ENCODE results near the gene METTL1. TPM values are rescaled to one million over a fixed set of nuclear protein-coding genes. Genes with fewer than 3 reads are reported as not detected.

METTL1 gene
- total and polyA plus RNA-seq, 8 donors: 4.4 to 37.9 (median 15.4) TPM

DNA sequence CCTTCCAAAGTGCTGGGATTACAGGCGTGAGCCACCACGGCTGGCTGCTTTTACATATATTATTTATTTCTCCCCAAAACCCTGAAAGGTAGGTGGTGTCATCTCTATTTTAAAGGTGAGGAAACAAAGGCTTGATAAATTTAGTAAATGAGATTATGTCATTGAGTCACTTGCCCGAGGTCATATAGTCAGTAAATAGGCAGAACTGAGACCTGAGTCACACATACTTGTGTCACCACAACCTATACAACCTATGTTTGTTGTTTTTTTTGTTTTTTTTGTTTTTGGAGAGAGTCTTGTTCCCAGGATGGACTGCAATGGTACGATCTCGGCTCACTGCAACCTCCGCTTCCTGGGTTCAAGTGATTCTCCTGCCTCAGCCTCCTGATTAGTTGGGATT is 23.4 kb upstream of the METTL1 start:
- H3K27ac ChIP-seq: no peak overlapping the region
- intact Hi-C loops (cut with DNase I; ENCODE audit: low total_unique reads): no loop called here
- TF ChIP-seq EP300 (IDR thresholded peaks at IDR 0.05) (no peak), POLR2A (IDR thresholded peaks at IDR 0.05) (no peak), POLR2AphosphoS5 (IDR thresholded peaks at IDR 0.05) (no peak)
- TF ChIP-seq, protein P1, sequence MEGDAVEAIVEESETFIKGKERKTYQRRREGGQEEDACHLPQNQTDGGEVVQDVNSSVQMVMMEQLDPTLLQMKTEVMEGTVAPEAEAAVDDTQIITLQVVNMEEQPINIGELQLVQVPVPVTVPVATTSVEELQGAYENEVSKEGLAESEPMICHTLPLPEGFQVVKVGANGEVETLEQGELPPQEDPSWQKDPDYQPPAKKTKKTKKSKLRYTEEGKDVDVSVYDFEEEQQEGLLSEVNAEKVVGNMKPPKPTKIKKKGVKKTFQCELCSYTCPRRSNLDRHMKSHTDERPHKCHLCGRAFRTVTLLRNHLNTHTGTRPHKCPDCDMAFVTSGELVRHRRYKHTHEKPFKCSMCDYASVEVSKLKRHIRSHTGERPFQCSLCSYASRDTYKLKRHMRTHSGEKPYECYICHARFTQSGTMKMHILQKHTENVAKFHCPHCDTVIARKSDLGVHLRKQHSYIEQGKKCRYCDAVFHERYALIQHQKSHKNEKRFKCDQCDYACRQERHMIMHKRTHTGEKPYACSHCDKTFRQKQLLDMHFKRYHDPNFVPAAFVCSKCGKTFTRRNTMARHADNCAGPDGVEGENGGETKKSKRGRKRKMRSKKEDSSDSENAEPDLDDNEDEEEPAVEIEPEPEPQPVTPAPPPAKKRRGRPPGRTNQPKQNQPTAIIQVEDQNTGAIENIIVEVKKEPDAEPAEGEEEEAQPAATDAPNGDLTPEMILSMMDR (IDR thresholded peaks at IDR 0.05): no peak
- no peak for DNase-seq
- no peaks in the 10 kb centered on the region for H3K27me3 ChIP-seq
- H3K9me3 ChIP-seq: no peaks in the 10 kb centered on the region
- H3K4me1 ChIP-seq: no peaks in the 10 kb centered on the region
- peaks cover 53 to 98% (median 94%) of the 10 kb centered on the region in 4 donors for H3K36me3 ChIP-seq
- WGBS, 5 donors: 89 to 91% (median 91%) methylated on average over 6 of the region's 6 CpGs
- no peak overlapping the region for H3K4me3 ChIP-seq

DNA sequence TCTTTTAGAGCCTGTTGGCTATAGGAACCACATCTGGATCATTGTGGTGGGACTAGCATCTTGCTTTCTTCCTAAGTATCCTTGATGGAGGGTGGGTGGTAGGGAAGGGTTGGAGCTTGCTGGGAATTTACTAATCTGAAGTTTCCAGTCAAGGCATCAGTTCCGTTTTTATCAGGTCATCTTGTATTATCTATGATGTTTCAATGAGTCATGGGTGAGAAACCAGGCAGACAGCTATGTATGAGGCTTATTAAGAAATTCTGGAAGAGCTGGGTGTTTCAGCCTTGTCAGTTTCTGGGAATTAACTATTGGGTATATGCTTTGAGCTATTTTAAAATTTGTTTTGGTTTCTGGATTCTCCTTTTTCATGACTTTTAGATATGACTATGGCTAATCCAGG is 22.0 kb upstream of the METTL1 start:
- 21 to 43% (median 29%) methylated on average over 1 of the region's 1 CpG for WGBS, 5 donors

DNA sequence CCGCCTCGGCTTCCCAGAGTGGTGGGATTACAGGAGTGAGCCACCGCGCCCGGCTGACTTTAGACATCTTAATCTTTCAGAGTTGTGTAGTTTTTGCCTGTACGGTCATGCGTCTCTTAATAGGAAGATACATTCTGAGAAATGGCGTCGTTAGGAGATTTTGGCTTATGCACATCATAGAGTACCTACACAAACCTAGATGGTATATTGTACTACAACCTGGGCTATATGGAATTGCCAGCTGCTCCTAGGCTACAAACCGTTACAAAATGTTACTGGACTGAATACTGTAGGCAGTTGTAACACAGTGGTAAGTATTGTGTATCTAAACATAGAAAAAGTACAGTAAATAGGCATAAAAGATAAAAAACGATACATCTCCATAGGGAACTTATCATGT is 12.0 kb upstream of the METTL1 start:
- H3K27ac ChIP-seq: no peak overlapping the region
- H3K4me1 ChIP-seq: peaks cover 8 to 32% (median 20%) of the 10 kb centered on the region in 4 donors
- TF ChIP-seq EP300 (IDR thresholded peaks at IDR 0.05): no peak
- H3K27me3 ChIP-seq: no peaks in the 10 kb centered on the region
- H3K36me3 ChIP-seq: peaks cover 20 to 52% (median 50%) of the 10 kb centered on the region in 4 donors
- peak overlapping the region; percentile 76 to 99 (median 96) for H3K4me3 ChIP-seq
- WGBS, 5 donors: 86 to 89% (median 87%) methylated on average over 11 of the region's 11 CpGs
- intact Hi-C loops (cut with DNase I; ENCODE audit: low total_unique reads): no loop called here
- no peaks in the 10 kb centered on the region for H3K9me3 ChIP-seq
- DNase-seq: no peak

More for the DNA sequence above, 22.0 kb upstream of the METTL1 start:
- peaks cover 52 to 98% (median 94%) of the 10 kb centered on the region in 4 donors for H3K36me3 ChIP-seq
- H3K27ac ChIP-seq: no peak overlapping the region
- H3K27me3 ChIP-seq: no peaks in the 10 kb centered on the region
- intact Hi-C loops (cut with DNase I; ENCODE audit: low total_unique reads): no loop called here
- TF ChIP-seq EP300 (IDR thresholded peaks at IDR 0.05) (no peak), POLR2AphosphoS5 (IDR thresholded peaks at IDR 0.05) (no peak), POLR2A (IDR thresholded peaks at IDR 0.05) (no peak)
- TF ChIP-seq, protein P1 (IDR thresholded peaks at IDR 0.05): no peak
- no peak for DNase-seq
- no peaks in the 10 kb centered on the region for H3K4me1 ChIP-seq
- no peak overlapping the region for H3K4me3 ChIP-seq
- no peaks in the 10 kb centered on the region for H3K9me3 ChIP-seq

DNA sequence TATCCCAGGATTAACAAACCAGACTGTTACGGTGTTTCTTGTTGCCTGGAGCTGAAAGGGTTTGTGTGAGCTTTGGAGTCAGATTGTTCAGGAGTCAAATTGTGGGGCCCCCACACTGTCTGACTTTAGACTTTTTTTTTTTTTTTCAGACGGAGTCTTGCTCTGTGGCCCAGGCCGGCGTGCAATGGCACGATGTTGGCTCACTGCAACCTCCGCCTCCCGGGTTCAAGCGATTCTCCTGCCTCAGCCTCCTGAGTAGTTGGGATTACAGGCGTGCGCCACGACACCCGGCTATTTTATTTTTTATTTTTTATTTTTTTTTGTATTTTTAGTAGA is 11.5 kb upstream of the METTL1 start:
- no peaks in the 10 kb centered on the region for H3K27me3 ChIP-seq
- no peaks in the 10 kb centered on the region for H3K9me3 ChIP-seq
- H3K4me1 ChIP-seq: peaks cover 8 to 32% (median 20%) of the 10 kb centered on the region in 4 donors
- TF ChIP-seq POLR2A (IDR thresholded peaks at IDR 0.05) (no peak), POLR2AphosphoS5 (IDR thresholded peaks at IDR 0.05) (no peak), EP300 (IDR thresholded peaks at IDR 0.05) (no peak)
- TF ChIP-seq, protein P1 (IDR thresholded peaks at IDR 0.05): no peak
- WGBS, 5 donors: 79 to 85% (median 81%) methylated on average over 12 of the region's 12 CpGs
- DNase-seq: no peak
- H3K27ac ChIP-seq: peak overlapping the region in 3 of 5 donors; percentile 76 to 85 (median 85)
- peaks cover 18 to 47% (median 46%) of the 10 kb centered on the region in 4 donors for H3K36me3 ChIP-seq
- intact Hi-C loops (cut with DNase I; ENCODE audit: low total_unique reads): no loop called here
- peak overlapping the region; percentile 76 to 99 (median 96) for H3K4me3 ChIP-seq

DNA sequence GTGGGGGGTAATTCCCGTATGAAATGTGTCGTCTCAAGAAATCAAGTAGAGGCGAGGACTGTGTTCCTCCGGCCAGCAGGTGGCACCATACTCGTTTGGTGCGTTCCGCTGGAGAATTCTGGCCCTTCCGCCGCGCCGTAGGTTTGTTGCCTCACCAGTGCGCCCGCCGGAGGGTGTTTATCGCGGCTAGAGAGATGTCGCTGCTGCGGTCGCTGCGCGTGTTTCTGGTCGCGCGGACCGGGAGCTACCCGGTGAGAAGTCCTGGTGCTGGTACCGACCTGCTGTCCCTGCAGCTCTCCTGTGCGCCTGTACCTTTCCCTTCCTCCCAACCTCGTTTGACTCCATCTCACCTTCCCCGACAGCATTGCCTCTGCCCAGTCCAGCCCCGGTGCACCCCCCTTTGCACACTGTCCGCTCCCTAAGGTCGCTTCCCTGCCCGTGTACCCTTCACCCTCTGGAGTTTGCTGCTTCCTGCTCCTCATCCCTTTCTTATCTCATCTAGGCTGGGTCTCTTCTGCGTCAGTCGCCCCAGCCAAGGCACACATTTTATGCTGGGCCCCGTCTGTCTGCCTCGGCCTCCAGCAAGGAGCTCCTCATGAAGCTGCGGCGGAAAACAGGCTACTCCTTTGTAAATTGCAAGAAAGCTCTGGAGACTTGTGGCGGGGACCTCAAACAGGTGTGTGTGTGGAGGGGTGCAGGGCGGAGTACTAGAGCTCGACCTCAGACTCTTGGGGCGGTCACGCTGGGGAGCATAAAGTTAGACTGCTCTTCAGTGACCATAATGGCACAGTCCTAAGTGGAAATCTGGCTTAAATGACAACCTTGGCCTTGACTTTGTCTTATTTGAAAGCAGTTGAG is 10.9 kb upstream of the METTL1 start, which contains the start of gene TSFM:
TSS of gene TSFM (plus strand) at position 180 of the 858 bp plus-strand sequence. CDS start at position 195, 15 bp downstream.
- H3K4me1 ChIP-seq: peaks cover 8 to 32% (median 20%) of the 10 kb centered on the region in 4 donors
- H3K36me3 ChIP-seq: peaks cover 15 to 42% (median 40%) of the 10 kb centered on the region in 4 donors
- H3K27ac ChIP-seq: peak within 1 kb of the TSS; percentile 43 to 85 (median 77)
- intact Hi-C loops (cut with DNase I; ENCODE audit: low total_unique reads): no loop called here
- peak; percentile 92 to 98 (median 93) for TF ChIP-seq POLR2AphosphoS5 (IDR thresholded peaks at IDR 0.05)
- TF ChIP-seq EP300 (IDR thresholded peaks at IDR 0.05): peak; percentile 36
- TF ChIP-seq, protein P1 (IDR thresholded peaks at IDR 0.05): peak in 6 of 7 experiments; percentile 86 to 99 (median 90)
- peak in 1 of 4 donors; percentile 5 for TF ChIP-seq POLR2A (IDR thresholded peaks at IDR 0.05)
- DNase-seq: peak; percentile 96 to 98
- H3K27me3 ChIP-seq: no peaks in the 10 kb centered on the region
- no peaks in the 10 kb centered on the region for H3K9me3 ChIP-seq
- peak within 1 kb of the TSS; percentile 76 to 99 (median 96) for H3K4me3 ChIP-seq
- WGBS, 5 donors: 0 to 1% (median 1%) methylated on average over 41 to 45 of the region's 45 CpGs
